ENCODE results near the gene MTMR12. TPM values are rescaled to one million over a fixed set of nuclear protein-coding genes. Genes with fewer than 3 reads are reported as not detected.

The MTMR12 gene
- total and polyA plus RNA-seq, 2 of the 4 experiments (the other 2 are of a cell fraction) = 11.1 to 21.3 TPM

DNA sequence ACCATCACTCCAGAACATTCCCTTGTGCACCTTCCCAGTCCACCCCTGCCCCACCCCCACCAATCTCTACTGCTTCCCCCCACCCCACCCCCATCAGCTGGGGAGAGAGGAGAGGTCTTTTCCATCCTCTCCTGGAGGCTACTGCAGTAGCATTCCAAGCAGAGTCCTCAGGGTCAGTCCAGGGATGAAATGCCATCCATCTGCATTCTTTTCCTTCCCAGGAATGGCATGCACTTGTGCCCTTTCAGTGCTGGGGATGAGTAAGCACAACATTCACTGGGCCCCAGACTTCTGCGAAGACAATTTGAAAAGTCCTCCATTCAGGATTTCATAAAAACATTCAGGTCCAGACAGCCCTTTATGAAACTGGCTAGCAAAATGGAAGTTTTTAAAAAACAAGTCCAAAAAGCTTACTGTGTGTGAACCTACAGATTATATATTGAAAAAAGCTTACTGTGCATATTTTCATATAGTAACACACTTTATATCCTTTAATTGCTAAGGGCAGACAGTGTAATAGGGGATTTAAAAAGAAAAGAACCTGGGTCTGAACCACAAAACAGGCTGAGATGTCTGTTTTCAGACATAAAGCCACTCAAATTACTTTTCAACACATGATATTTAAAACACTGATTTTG, 88.6 kb downstream of the MTMR12 start:
- peaks cover 9% of the 10 kb centered on the region for H3K9me1 ChIP-seq (ENCODE audit: insufficient read depth, low read length)
- H3K4me1 ChIP-seq (ENCODE audit: control insufficient read depth, insufficient read depth, low read length) = peaks cover 12% of the 10 kb centered on the region
- H3K4me2 ChIP-seq (ENCODE audit: low read depth, low read length) = 0 out of 2 replicates have a peak overlapping the region, but pooled peaks have one; percentile 21
- no TSS peak for BruUV-seq (replicated peaks)
- H3K9ac ChIP-seq (ENCODE audit: low read depth, low read length) = no peak overlapping the region
- peak overlapping the region; percentile 63; the same call in 1 of the 2 replicates for H3K27ac ChIP-seq (ENCODE audit: insufficient read depth, low read length)
- intact Hi-C loops (cut with micrococcal nuclease) = loop anchor here (2.0 kb wide), 1 partner anchor 49 kb away; the partner anchor contains the start of gene GOLPH3
- H2AK9ac ChIP-seq (replicated peaks; ENCODE audit: low read depth, low read length, poor library complexity) = peak overlapping the region; percentile 1
- 0 out of 2 replicates have a peak overlapping the region, but pooled peaks have one; percentile 26 for H3K14ac ChIP-seq (replicated peaks; ENCODE audit: low read depth, low read length)
- no peak overlapping the region for H2AFZ ChIP-seq (replicated peaks; ENCODE audit: low read length, poor library complexity)
- peak overlapping the region; percentile 11; the same call in 1 of the 2 replicates for H2BK120ac ChIP-seq (ENCODE audit: low read depth, low read length)
- no peak overlapping the region for H3K4me3 ChIP-seq (ENCODE audit: insufficient read depth, low read depth, low read length)
- 0 out of 3 replicates have a peak overlapping the region, but pooled peaks have one; percentile 6 for H2BK15ac ChIP-seq (ENCODE audit: low read depth, low read length)
- H2BK20ac ChIP-seq (ENCODE audit: low read depth, low read length) = peak overlapping the region; percentile 41; the same call in 1 of the 2 replicates
- ChIA-PET CTCF (no interaction called here), POLR2A (ENCODE audit: unreplicated experiment) (no interaction called here)
- WGBS, 2 experiments (ENCODE audit: extremely low coverage in 2 of 2, insufficient read length in 1 of 2) = no CpG with 5 or more reads among the region's 1 CpG
- peak overlapping the region; percentile 70; the same call in 1 of the 2 replicates for H3K4ac ChIP-seq (ENCODE audit: low read depth, low read length)
- peak overlapping the region; percentile 67 for H2BK5ac ChIP-seq (ENCODE audit: low read depth, low read length, poor library complexity, severe bottlenecking)
- peaks cover 0 to 7% of the 10 kb centered on the region in 2 experiments; a peak in 1 of 4 replicates for H3K79me1 ChIP-seq (ENCODE audit: low read depth in 1 of 2, low read length in 2 of 2)
- in situ Hi-C loops (cut with MboI; ENCODE audit: low sequenced_read_pairs) = no loop called here
- H4K5ac ChIP-seq (ENCODE audit: low read depth, low read length) = peak overlapping the region; percentile 71; the same call in 1 of the 2 replicates
- H3K18ac ChIP-seq (ENCODE audit: low read depth, low read length) = peak overlapping the region; percentile 89
- dilution Hi-C loops (cut with HindIII; ENCODE audit: low sequenced_read_pairs, unreplicated experiment) = no loop called here
- H4K20me1 ChIP-seq (ENCODE audit: insufficient read depth, low read length) = no peaks in the 10 kb centered on the region
- H3K27me3 ChIP-seq (ENCODE audit: control insufficient read depth, insufficient read depth, low read length) = no peaks in the 10 kb centered on the region
- DNase-seq (peak; percentile 75), ATAC-seq (ENCODE audit: low read depth) (peak; percentile 96)
- H4K8ac ChIP-seq (ENCODE audit: low read depth in 2 of 2, low read length in 2 of 2) = peak overlapping the region in 1 of 2 experiments; percentile 32; a peak in 2 of 4 replicates
- H2AK5ac ChIP-seq (ENCODE audit: low read depth, low read length) = peak overlapping the region; percentile 48; the same call in 1 of the 2 replicates
- H3K36me3 ChIP-seq (ENCODE audit: control insufficient read depth, insufficient read depth, low read length) = peaks cover 4% of the 10 kb centered on the region; the same call in 1 of the 2 replicates
- no peak overlapping the region for H3K56ac ChIP-seq (ENCODE audit: extremely low read depth, insufficient read depth, low read length)
- H4K91ac ChIP-seq (ENCODE audit: insufficient read depth, low read depth, low read length) = no peak overlapping the region
- 0 out of 2 replicates have a peak overlapping the region, but pooled peaks have one; percentile 2 for H3K23ac ChIP-seq (ENCODE audit: low read depth, low read length)
- no peaks in the 10 kb centered on the region for H3K9me3 ChIP-seq (ENCODE audit: control insufficient read depth, insufficient read depth, low read length)
- peak; percentile 18; the same call in 1 of the 2 replicates for TF ChIP-seq FOS (IDR thresholded peaks at IDR 0.05; ENCODE audit: low read depth, low read length)
- no peak for TF ChIP-seq SMC3 (IDR thresholded peaks at IDR 0.05; ENCODE audit: low read depth, low read length)
- TF ChIP-seq, protein P1, sequence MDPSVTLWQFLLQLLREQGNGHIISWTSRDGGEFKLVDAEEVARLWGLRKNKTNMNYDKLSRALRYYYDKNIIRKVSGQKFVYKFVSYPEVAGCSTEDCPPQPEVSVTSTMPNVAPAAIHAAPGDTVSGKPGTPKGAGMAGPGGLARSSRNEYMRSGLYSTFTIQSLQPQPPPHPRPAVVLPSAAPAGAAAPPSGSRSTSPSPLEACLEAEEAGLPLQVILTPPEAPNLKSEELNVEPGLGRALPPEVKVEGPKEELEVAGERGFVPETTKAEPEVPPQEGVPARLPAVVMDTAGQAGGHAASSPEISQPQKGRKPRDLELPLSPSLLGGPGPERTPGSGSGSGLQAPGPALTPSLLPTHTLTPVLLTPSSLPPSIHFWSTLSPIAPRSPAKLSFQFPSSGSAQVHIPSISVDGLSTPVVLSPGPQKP (IDR thresholded peaks at IDR 0.05; ENCODE audit: borderline replicate concordance, low read depth, low read length) = no peak
- TF ChIP-seq BHLHE40 (IDR thresholded peaks at IDR 0.05; ENCODE audit: low read depth, low read length) = no peak
- peak; percentile 78 for TF ChIP-seq RCOR1 (IDR thresholded peaks at IDR 0.05; ENCODE audit: insufficient replicate concordance, low read length)
- TF ChIP-seq, protein P2, sequence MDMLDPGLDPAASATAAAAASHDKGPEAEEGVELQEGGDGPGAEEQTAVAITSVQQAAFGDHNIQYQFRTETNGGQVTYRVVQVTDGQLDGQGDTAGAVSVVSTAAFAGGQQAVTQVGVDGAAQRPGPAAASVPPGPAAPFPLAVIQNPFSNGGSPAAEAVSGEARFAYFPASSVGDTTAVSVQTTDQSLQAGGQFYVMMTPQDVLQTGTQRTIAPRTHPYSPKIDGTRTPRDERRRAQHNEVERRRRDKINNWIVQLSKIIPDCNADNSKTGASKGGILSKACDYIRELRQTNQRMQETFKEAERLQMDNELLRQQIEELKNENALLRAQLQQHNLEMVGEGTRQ (IDR thresholded peaks at IDR 0.05; ENCODE audit: low read depth, low read length) = no peak
- peak; percentile 97 for TF ChIP-seq MAFK (IDR thresholded peaks at IDR 0.05; ENCODE audit: low read depth, low read length)
- TF ChIP-seq, protein P3, sequence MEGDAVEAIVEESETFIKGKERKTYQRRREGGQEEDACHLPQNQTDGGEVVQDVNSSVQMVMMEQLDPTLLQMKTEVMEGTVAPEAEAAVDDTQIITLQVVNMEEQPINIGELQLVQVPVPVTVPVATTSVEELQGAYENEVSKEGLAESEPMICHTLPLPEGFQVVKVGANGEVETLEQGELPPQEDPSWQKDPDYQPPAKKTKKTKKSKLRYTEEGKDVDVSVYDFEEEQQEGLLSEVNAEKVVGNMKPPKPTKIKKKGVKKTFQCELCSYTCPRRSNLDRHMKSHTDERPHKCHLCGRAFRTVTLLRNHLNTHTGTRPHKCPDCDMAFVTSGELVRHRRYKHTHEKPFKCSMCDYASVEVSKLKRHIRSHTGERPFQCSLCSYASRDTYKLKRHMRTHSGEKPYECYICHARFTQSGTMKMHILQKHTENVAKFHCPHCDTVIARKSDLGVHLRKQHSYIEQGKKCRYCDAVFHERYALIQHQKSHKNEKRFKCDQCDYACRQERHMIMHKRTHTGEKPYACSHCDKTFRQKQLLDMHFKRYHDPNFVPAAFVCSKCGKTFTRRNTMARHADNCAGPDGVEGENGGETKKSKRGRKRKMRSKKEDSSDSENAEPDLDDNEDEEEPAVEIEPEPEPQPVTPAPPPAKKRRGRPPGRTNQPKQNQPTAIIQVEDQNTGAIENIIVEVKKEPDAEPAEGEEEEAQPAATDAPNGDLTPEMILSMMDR (conservative IDR thresholded peaks at IDR 0.05; ENCODE audit: low read depth, low read length) = no peak
- no peak for TF ChIP-seq MAZ (IDR thresholded peaks at IDR 0.05; ENCODE audit: borderline replicate concordance, low read depth, low read length)
- TF ChIP-seq NFE2L2 (IDR thresholded peaks at IDR 0.05; ENCODE audit: low read depth, low read length) = peak; percentile 44; the same call in 1 of the 2 replicates
- TF ChIP-seq CEBPB (IDR thresholded peaks at IDR 0.05; ENCODE audit: low read depth, low read length) = no peak
- TF ChIP-seq RAD21 (IDR thresholded peaks at IDR 0.05; ENCODE audit: low read length) = no peak
- no peak for TF ChIP-seq RFX5 (IDR thresholded peaks at IDR 0.05; ENCODE audit: low read depth, low read length)
- TF ChIP-seq POLR2A (IDR thresholded peaks at IDR 0.05; ENCODE audit: low read depth, low read length) = no peak

All from IMR-90 (cell line).